Adrenal gland (tissue), 5 donors: ENCODE data around the gene TCN2.

Source experiments
- CTCF ChIP-seq, 6 experiments: fragments of 450-650 bp in 4 of 6; fragments of 200-600 bp in 2 of 6; sonication (generic) in 1 of 6; IDR thresholded peaks; 1 replicate in 5 of 6; 2 replicates in 1 of 6; pipeline versions ENCODE4 v1.5.1 to v1.8.0; 2016 to 2021; ENCODE audit warnings: antibody characterized with exemption in 6 of 6, mild to moderate bottlenecking in 2 of 6, moderate library complexity in 1 of 6
- POLR2A ChIP-seq, 2 donors: fragments of 450-650 bp; IDR thresholded peaks; one replicate each; pipeline ENCODE4 v1.6.1; 2017; ENCODE audit warnings: antibody characterized with exemption in 2 of 2, mild to moderate bottlenecking in 2 of 2, moderate library complexity in 1 of 2
- donor health status: DM: no; HTN: no; CAD: no.

GRCh38 chr22:30668386-30668710 lies 61.4 kb downstream of the TCN2 start:
- TF ChIP-seq CTCF (IDR thresholded peaks at IDR 0.05) (no peak), POLR2A (IDR thresholded peaks at IDR 0.05) (no peak)
